ENCODE data around the gene DCN.

DNA sequence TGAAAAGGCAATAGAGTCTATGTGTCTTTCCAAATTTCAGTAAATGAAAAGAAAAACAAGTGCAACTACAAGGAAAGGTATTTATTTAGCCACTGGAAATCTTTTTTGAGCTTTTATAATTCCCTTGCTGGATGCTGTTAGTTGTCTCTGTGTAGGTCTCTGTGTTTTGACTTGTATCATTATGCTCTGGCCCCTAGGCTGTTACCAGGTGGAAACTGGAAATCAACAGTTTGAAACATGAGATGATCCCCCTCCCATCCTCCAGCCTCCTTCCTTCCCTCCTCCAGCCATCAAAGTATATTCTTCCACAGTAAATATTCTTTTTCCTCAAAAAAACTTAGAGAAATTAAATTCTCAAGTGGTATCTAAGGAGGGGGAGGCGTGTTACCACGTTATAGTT, 934 bp upstream of the DCN start:
- TF ChIP-seq, protein P1, sequence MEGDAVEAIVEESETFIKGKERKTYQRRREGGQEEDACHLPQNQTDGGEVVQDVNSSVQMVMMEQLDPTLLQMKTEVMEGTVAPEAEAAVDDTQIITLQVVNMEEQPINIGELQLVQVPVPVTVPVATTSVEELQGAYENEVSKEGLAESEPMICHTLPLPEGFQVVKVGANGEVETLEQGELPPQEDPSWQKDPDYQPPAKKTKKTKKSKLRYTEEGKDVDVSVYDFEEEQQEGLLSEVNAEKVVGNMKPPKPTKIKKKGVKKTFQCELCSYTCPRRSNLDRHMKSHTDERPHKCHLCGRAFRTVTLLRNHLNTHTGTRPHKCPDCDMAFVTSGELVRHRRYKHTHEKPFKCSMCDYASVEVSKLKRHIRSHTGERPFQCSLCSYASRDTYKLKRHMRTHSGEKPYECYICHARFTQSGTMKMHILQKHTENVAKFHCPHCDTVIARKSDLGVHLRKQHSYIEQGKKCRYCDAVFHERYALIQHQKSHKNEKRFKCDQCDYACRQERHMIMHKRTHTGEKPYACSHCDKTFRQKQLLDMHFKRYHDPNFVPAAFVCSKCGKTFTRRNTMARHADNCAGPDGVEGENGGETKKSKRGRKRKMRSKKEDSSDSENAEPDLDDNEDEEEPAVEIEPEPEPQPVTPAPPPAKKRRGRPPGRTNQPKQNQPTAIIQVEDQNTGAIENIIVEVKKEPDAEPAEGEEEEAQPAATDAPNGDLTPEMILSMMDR (IDR thresholded peaks at IDR 0.05), result no peak
- TF ChIP-seq POLR2A (IDR thresholded peaks at IDR 0.05), result no peak
